Activated T-cell treated with anti-CD3 and anti-CD28 coated beads for 1 hour (primary cell): ENCODE measurements around the gene CXCR5.

Experiments
- DNase-seq: peaks from one replicate; pipeline ENCODE4 v3.0.0-alpha.2; 2020; ENCODE audit warnings: low read depth

The CXCR5 gene

GRCh38 chr11:118876286-118876685 lies 7.4 kb upstream of the CXCR5 start:
- DNase-seq: no peak

- no peak for DNase-seq
Observed at GRCh38 chr11:118877487-118878162, 6.1 kb upstream of the CXCR5 start.

GRCh38 chr11:118878163-118878563 lies 5.5 kb upstream of the CXCR5 start:
- no peak for DNase-seq

DNA sequence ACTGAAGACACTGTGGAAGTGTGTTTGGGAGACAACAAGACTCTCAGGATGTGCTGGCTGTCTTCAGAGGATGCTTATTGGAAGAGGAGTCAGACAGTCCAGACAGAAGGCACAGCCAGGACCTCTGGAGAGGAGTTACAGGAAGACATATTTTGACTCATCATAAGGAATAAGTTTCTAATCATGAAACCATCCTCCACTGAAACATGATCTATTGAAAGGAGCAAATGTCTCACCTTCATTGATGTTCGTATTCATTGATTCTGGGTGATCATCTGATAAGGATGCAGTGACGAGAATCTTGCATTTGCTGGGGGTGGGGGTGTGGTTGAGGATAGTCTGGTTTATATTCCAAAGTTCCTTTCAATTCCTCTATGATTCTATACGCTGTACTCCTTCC lies 2.5 kb upstream of the CXCR5 start:
- DNase-seq: no peak

GRCh38 chr11:118882491-118882890 lies 1.2 kb upstream of the CXCR5 start:
- no peak for DNase-seq

- no peak for DNase-seq
Observed at GRCh38 chr11:118883004-118883367, 706 bp upstream of the CXCR5 start.

DNA sequence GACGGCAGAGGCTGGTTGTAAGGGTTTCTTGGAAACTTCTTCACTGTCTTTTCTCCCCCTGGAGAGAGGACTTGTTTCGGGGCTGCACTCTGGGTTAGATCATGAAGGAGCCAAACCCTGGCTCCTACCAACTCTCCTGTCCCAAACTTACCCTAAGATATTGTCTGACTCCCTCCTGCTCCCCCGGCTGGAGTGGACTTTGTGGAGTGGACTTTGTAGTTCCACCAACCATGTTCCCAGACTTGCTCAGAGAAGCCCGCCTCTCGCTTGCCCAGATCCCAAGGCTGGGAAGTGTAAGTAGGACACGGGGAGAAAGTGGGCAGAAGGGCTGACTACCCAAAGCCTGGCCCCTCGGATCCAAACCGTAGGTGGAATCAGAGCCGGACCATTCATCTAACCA lies 1.2 kb downstream of the CXCR5 start:
- DNase-seq: no peak

DNA sequence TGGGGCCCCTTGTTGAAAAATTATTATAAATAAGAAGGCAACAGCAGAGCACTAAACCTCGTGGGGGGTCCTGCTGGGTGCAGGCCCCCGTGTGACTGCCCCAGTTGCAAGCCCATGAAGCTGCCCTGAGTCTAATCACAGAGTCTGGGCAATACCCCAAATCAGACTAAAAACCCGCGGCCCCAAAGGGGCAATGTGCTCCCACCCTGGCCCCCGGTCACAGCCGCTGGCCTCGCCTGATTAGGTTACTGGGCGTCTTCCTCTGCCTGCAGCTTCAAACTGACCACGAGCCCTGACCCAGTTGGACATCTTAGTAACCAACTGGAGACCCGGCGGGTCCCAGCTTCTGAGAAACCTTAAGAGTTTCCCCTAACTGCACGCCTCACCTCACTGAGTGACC lies 1.6 kb downstream of the CXCR5 start:
- no peak for DNase-seq

GRCh38 chr11:118885831-118886565 lies 2.3 kb downstream of the CXCR5 start:
- DNase-seq: no peak

DNA sequence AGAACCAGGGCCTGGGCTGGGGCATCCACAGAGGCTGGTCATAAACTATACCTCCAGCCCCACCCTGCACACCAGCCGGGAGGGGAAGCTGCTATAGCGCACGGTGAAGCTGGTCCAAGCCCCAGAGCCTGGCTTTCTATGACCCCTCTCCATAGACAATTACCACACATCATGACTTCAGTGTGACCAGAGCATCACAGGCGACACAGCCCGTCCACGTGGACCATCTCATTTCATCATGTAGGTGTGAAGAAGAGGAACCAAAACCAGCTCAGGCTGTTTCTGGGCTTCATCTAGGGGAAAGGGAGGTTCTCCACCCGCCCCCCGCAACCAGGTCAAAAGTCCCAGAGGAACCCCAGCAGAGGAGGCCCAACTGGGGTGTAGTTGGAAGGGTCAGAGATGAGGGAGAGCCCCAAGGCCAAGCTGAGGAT lies 3.0 kb downstream of the CXCR5 start:
- no peak for DNase-seq

DNA sequence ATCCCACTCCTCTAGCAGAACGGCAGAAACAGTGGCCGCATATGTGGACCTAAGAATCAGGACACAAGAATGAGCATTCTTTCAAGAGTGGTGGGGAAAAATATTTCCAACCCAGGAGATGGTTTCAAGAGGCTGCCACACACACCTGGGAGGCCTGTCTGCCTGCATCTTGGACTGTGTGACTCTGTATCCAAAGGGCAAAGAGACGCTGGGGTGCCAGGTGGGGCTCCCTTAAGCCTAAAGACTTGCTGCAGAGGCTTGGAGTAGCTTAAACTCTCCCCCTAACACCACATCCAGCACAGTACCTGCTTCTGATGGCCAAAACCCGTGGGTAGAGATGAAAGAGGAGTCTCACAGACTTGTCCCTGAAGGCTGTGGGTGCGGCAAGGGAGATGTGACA lies 3.5 kb downstream of the CXCR5 start:
- no peak for DNase-seq

- DNase-seq: no peak
Observed at GRCh38 chr11:118888398-118888797, 4.7 kb downstream of the CXCR5 start.

GRCh38 chr11:118889797-118890196 lies 6.1 kb downstream of the CXCR5 start:
- DNase-seq: no peak

GRCh38 chr11:118892514-118892913 lies 8.8 kb downstream of the CXCR5 start:
- no peak for DNase-seq

- DNase-seq: no peak
Observed at GRCh38 chr11:118892964-118893363, 9.3 kb downstream of the CXCR5 start.

- DNase-seq: no peak
Observed at GRCh38 chr11:118893662-118894061, 10.0 kb downstream of the CXCR5 start.

DNA sequence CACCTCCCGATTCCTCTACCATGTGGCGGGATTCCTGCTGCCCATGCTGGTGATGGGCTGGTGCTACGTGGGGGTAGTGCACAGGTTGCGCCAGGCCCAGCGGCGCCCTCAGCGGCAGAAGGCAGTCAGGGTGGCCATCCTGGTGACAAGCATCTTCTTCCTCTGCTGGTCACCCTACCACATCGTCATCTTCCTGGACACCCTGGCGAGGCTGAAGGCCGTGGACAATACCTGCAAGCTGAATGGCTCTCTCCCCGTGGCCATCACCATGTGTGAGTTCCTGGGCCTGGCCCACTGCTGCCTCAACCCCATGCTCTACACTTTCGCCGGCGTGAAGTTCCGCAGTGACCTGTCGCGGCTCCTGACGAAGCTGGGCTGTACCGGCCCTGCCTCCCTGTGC lies 10.5 kb downstream of the CXCR5 start:
- DNase-seq: no peak

DNA sequence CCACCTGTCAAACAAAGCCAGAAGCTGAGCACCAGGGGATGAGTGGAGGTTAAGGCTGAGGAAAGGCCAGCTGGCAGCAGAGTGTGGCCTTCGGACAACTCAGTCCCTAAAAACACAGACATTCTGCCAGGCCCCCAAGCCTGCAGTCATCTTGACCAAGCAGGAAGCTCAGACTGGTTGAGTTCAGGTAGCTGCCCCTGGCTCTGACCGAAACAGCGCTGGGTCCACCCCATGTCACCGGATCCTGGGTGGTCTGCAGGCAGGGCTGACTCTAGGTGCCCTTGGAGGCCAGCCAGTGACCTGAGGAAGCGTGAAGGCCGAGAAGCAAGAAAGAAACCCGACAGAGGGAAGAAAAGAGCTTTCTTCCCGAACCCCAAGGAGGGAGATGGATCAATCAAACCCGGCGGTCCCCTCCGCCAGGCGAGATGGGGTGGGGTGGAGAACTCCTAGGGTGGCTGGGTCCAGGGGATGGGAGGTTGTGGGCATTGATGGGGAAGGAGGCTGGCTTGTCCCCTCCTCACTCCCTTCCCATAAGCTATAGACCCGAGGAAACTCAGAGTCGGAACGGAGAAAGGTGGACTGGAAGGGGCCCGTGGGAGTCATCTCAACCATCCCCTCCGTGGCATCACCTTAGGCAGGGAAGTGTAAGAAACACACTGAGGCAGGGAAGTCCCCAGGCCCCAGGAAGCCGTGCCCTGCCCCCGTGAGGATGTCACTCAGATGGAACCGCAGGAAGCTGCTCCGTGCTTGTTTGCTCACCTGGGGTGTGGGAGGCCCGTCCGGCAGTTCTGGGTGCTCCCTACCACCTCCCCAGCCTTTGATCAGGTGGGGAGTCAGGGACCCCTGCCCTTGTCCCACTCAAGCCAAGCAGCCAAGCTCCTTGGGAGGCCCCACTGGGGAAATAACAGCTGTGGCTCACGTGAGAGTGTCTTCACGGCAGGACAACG lies 11.7 kb downstream of the CXCR5 start:
- peak; percentile 59 for DNase-seq

- DNase-seq: no peak
Observed at GRCh38 chr11:118896472-118896913, 12.8 kb downstream of the CXCR5 start.

- no peak for DNase-seq
Observed at GRCh38 chr11:118896921-118897591, 13.4 kb downstream of the CXCR5 start.

DNA sequence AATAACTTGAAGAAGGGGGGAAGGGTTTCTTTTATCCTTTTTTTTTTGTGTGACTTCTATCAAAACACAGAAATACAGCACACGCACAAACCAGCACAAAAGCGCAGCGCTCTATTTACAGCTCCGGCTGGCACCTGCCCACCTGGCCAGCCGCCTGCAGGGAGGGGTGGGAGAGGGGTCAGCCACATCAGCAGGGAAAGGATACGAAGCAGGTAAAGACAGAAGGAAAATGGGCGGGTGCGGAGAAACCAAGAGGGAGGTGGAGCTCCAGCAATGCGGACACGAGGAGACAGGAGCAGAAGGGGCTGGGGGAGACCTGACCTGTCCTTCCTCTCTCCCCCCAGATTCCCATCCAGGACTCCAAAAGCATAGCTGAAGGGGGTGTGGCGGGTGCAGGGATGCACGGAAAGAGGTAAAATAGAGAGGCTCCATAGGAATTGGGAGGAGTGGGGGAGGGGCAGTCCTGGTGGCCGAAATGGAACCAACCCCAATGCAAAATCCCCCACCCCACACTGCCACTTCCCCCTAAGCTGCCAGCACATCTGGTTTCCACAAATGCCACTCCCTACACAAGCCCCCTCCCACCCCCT lies 14.1 kb downstream of the CXCR5 start:
- no peak for DNase-seq
